GM08714 (cell line): Measurements from ENCODE around the gene TMEM221.

Experiments
- H3K4me3 ChIP-seq: fragments of 200-500 bp; sonication (Bioruptor generic); 2 replicates; pipeline ENCODE4 v1.5.1; 2014; ENCODE audit warnings: mild to moderate bottlenecking, low read length, inconsistent platforms
- ZNF274 ChIP-seq: IDR thresholded peaks from 2 replicates; pipeline ENCODE4 v1.6.1; 2012; ENCODE audit warnings: mild to moderate bottlenecking, low read depth, low read length

Gene TMEM221

DNA sequence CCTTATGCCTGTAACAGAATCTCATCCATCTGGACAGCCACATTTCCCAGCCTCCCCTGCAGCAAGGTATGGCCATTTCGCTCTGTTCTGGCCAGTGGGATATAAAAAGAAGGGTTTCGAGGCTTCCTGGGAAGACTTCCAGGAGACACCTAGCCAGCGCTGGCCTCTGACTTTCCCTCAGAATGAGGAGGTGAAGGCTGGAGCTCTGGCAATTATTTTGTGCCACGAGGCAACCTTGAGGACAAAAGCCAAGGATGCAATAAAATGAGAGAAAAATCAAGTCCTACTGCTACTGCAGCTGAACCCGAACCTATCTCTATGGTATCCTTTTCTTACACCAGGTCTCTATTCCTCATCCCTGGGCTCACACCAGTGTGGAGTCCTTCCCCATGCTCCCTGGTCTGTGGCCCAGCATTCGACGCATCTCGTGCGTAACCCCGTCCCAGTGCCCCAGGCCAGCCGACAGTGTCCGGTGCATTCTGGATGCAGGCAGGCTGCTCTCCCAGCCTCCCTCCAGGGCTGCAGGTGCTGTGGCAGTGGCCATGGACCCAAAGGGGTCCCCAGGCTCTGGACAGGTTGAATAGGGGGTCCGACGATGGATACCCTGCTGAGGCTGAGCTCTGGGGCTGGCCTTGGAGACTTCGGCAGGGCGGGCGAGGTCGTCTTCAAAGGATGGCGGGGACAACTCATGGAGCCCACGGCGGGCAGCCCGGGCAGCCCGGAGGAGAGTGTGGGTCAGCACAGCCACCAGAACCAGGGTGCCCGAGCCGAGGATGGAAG is 12.2 kb downstream of the TMEM221 start:
- TF ChIP-seq ZNF274: no peak
- no peak overlapping the region for H3K4me3 ChIP-seq

DNA sequence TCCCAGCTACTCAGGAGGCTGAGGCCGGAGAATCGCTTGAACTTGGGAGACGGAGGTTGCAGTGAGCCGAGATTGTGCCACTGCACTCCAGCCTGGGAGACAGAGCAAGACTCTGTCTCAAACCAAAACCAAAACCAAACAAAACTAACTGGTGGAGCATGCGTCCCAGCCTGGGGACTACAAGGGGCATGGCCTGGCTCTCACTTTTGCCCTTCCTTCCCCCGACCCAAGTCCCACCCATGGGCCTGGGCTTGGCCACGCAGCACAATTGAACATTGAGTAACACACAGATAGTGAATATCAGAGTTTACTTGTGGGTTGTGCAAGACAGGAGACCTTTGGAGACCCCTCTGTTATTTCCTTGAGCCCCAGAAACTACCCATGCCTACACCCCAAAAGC is 13.2 kb downstream of the TMEM221 start:
- TF ChIP-seq ZNF274: no peak
- H3K4me3 ChIP-seq: no peak overlapping the region

DNA sequence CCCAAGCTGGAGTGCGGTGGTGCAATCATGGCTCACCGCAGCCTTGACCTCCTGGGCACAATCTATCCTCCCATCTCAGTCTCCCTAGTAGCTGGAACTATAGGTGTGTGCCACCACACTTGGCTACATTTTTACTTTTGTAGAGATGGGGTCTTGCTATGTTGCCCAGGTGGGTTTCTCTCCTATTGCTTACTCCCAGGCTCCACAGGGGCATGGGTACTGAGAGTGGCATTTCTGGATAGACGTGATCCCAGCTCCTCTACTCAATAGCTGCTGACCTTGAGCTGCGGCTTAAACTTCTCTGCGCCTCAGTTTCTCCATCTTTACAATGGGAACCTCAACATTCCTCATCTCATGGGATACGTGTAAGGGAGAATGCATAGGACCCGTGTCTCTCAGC is 17.1 kb downstream of the TMEM221 start:
- H3K4me3 ChIP-seq: no peak overlapping the region
- no peak for TF ChIP-seq ZNF274

DNA sequence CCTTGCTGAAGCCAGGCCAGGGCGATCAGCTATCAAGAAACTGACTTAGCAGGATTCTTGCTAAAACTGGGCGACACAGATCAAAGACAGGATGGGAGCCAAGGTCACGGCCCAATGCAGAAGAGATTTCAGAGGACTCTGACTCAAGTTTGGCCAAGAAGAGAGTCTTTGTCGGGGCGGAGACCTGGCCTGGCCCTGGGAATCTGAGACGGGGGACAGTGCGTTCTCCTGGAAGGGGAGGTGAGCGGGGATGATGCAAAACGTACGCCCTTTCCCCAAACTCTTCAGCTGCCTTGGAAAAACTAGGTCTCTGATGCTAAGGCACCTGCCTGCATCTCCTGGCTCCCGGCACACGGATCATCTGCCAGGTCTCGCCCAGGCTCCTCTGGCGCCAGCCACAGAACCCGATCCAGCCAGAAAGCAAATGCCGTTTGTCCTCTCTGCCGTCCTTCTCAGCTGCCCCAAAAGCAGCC is 18.8 kb downstream of the TMEM221 start:
- no peak for TF ChIP-seq ZNF274
- H3K4me3 ChIP-seq: no peak overlapping the region

DNA sequence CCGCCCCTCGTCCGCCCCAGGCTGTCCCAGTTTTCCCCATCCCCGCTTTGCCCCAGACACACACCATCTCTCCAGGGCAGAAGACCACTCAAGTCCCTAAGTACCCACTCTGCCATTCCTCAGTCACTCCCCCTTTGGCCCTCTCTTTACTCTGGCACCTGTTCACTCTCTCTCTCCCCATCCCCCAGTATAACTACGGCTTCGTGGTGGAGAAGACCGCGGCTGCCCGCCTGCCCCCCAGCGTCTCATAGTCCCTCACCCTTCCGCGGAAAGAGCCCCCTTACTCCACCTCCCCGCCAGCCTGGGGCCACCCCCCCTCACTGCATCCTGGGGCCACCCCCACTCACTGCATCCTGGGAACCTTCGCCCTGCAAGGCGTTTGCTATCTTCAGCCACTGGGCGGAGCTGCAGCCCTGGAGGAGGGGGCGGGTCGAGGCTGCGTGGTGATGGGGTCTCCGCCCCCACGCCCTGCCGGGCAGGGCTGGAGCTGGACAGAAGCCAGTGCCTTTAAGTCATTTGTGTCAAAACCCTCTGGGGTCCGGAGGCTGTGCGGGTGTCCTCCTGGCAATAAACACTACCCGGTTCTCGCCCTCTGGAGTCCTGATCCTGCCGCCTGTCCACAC is 23.6 kb downstream of the TMEM221 start:
- TF ChIP-seq ZNF274: no peak
- no peak overlapping the region for H3K4me3 ChIP-seq

DNA sequence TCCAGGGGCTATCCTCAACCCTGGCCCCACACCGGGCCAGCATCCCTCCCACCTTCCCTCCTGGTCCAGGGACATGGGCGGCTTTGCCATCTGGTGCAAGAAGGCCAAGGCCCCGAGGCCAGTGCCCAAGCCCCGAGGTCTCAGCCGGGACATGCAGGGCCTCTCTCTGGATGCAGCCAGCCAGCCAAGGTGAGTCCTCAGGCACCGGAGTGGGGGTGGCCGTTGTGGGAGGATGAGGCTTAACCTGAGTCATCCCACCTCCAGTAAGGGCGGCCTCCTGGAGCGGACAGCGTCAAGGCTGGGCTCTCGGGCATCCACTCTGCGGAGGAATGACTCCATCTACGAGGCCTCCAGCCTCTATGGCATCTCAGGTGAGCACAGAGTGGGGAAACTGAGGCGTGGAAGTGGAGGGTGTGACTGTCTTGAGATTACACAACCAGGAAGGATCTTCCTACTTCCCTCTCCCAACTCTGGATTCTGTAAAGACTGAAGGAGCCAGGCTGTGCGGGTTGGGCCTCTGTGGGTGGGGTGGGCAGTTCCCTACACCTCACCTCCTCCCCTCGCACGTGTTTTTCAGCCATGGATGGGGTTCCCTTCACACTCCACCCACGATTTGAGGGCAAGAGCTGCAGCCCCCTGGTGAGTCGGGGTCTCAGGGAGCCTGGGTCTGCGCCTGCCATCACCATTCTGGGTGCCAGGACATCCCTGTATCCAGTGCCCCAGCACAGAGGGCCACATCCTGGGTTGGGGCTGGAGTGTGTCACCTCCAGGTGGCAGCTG is 24.8 kb downstream of the TMEM221 start:
- no peak overlapping the region for H3K4me3 ChIP-seq
- TF ChIP-seq ZNF274: no peak

DNA sequence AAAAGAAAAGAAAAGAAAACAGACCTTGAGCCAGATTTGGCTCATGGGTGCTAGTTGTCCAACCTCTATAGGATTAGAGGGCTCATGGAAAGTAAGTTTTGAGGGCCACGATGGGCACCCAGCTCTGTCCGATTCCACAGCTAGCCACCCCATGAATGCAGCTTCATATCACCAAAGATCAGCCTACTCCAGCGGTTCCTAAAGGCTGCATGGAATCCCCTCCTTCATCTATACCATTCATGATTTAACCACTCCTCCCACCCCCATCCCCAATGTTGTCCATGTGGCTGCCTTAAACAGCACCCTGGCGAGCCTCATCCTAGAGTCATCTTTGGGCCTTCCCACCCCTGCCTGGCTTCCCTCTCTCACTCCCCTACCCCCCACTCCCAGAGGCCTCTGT is 26.5 kb downstream of the TMEM221 start:
- no peak for TF ChIP-seq ZNF274
- H3K4me3 ChIP-seq: no peak overlapping the region

DNA sequence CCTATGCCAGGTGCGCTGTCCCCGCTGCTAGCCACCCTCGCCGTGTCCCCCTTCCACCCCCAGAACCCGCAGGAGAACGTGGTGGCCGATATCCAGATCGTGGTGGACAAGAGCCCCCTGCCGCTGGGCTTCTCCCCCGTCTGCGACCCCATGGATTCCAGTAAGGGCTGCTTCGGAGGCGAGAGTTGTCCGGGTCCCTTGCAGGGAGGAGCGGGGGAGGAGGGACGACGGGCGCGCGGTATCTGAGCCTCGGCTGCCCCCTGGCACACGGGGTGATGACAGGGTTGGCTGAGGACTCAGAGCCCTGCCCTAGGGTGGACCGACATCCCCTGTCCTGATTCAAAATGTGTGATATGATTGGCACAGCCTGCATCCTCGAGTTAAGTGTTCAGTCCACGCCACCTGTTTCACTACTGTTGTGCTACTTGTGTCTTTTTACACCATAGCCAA is 28.0 kb downstream of the TMEM221 start:
- TF ChIP-seq ZNF274: no peak
- peak overlapping the region; percentile 62 for H3K4me3 ChIP-seq

DNA sequence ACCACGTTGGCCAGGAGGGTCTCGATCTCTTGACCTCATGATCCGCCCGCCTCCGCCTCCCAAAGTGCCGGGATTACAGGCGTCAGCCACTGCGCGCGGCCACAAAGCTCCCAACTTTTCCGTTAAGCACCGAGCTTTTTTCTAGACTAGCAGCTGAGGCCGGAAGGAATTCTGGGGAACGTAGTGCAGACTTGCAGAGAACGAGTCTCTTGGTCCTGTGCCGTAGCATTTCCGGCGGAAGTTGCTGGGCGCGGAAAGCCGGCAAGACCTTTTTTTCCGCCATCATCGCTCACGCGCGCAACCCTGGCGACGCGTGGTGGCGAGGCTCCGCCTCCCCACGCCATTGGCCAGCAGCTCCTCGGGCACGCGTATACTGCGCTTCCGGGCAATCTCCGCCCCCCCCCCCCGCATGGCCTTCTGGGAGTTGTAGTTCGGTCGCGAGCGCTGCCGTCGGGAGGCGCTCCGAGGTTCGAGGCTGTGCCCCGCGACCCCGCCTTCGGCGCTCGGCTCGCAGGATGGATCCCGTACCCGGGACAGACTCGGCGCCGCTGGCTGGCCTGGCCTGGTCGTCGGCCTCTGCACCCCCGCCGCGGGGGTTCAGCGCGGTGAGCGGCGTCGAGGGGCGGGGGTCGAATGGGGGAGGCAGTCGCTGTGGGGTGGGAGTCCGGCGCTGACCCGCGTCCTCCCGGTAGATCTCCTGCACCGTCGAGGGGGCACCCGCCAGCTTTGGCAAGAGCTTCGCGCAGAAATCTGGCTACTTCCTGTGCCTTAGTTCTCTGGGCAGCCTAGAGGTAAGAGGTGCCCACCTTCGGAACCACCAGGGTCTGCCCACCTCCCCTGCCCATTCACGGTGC is 28.6 kb downstream of the TMEM221 start, which contains the start of gene MVB12A:
Gene MVB12A, plus strand, starts transcription at position 427 of the 854 bp plus-strand sequence. Its CDS starts 89 bp downstream, at position 516.
- peak within 1 kb of the TSS; percentile 75 for H3K4me3 ChIP-seq
- no peak for TF ChIP-seq ZNF274

DNA sequence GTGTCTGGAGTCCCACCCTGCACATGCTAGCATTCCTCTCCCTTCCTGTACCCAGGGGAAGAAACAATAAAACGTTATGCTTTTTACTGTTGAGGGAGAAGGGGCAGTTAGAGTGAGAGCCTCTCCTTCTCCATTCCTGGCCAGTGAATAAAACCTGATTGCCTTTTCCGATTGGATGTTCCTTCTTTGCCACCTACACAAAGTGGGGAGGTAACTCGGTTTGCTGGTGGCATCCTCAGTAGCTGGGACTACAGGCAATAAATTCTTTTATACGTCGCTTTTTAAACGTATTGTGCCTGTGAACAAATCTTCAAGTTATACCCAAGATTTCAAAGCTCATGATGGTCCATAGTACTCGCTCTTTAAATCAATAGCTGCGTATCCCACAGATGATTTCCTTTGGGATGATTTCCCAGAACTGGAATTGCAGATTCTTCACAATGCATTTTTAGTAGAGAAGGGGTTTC is 29.3 kb downstream of the TMEM221 start:
- H3K4me3 ChIP-seq: peak overlapping the region; percentile 75
- no peak for TF ChIP-seq ZNF274

DNA sequence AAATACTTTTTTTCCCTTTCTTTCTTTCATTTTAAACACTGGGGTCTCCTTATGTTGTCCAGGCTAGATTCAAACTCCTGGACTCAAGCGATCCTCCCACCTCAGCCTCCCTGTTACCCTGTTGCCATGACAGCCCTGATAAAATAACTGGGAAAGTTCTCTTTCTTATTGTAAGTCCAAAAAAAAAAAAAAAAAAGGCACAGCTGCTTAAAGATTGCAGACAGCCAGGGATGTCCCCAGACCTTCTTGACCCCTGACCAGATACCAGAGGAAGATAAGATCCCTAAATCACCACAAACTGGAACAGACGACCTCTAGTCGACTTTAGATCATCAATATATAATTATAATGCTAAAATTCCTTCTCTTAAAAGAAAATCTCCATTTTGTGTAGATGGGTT is 29.8 kb downstream of the TMEM221 start:
- peak overlapping the region; percentile 75 for H3K4me3 ChIP-seq
- TF ChIP-seq ZNF274: no peak

DNA sequence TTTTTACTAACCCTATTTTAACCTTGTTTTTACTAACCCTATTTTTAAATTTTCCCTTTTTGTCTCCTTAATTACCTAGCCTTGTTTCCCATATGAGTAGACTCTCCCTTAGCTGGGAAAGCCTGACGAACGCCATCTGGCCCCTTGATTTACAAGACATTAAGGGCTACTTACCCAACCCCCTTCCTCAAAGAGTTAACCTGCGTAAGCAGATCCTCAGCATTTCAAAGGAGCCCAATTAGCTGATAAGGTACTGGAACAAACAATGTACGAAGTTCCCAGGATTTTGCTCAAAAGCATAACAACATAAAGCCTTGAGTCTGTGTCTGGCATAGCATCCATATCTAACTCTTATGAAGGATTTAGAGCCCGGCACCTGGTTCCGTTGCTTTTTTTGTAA is 33.3 kb downstream of the TMEM221 start:
- TF ChIP-seq ZNF274: no peak
- H3K4me3 ChIP-seq: no peak overlapping the region

DNA sequence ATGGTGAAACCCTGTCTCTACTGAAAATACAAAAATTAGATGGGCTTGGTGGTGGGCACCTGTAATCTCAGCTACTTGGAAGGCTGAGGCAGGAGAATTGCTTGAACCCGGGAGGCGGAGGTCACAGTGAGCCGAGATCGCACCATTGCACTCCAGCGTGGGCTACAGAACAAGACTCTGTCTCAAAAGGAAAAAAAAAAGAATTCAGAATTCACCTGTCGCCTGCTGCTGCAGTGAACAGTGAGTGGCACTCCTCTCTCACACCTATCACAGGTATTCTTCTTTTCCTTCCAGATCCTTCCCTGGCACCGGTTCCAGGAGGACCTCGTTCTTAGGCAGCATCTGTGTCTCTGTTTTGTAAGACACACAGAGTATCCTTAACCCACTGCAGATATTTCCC is 34.4 kb downstream of the TMEM221 start:
- H3K4me3 ChIP-seq: no peak overlapping the region
- TF ChIP-seq ZNF274: no peak
